ENCODE data around the gene KRT1. TPM values are rescaled to one million over a fixed set of nuclear protein-coding genes. Genes with fewer than 3 reads are reported as not detected.

The KRT1 gene
- total and polyA plus RNA-seq, 2 donors (not counting 1 experiment from before 2014, with no cell fraction given) = not detected

DNA sequence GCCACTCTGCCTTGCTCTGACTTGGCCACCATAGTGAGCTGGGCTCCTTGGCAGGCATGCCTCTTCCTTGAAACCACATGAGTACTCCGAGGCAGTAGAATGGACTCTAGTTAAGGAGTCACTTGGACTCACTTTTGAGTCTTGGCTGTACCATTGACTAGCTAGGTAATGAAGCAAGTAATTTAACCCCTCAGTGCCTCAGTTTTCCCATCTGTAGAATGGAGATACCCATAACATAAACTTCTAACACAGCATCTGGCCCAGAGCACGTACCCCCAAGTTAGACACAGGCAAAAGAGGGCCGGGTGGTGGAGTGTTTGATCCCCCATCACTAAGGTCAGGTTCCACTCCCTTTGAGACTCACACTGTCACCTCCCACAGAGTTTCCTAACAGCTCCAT, 14.8 kb upstream of the KRT1 start:
- Histone ChIP-seq H4K20me1 (ENCODE audit: control insufficient read depth, insufficient read depth, low read length, poor library complexity, severe bottlenecking) (no peaks in the 10 kb centered on the region), H3K4me3 (ENCODE audit: control extremely low read depth in 1 of 5, extremely low read depth in 1 of 5, insufficient read depth in 1 of 5, low read depth in 2 of 5, low read length in 4 of 5) (no peak overlapping the region), H3K9me3 (ENCODE audit: control extremely low read depth in 1 of 3, control insufficient read depth in 2 of 3, insufficient read depth in 1 of 3, low read length in 2 of 3) (no peaks in the 10 kb centered on the region), H3K79me2 (ENCODE audit: control insufficient read depth, insufficient read depth, low read length) (no peaks in the 10 kb centered on the region), H3K27ac (ENCODE audit: low read length in 2 of 2) (no peak overlapping the region), H2AFZ (ENCODE audit: insufficient read depth, low read depth, low read length, poor library complexity, severe bottlenecking) (no peak overlapping the region), H3K27me3 (replicated peaks in 1 of 4; ENCODE audit: control extremely low read depth in 1 of 4, control insufficient read depth in 3 of 4, insufficient read depth in 4 of 4, low read length in 3 of 4) (peaks cover 0 to 32% (median 8%) of the 10 kb centered on the region in 4 experiments), H3K36me3 (replicated peaks in 1 of 2; ENCODE audit: control extremely low read depth in 1 of 2, control insufficient read depth in 1 of 2, extremely low read depth in 1 of 2, insufficient read depth in 2 of 2, low read length in 1 of 2) (no peaks in the 10 kb centered on the region), H3K9ac (ENCODE audit: low read length) (no peak overlapping the region), H3K4me1 (ENCODE audit: control insufficient read depth in 2 of 2, insufficient read depth in 2 of 2, low read length in 2 of 2) (peaks cover 7 to 8% of the 10 kb centered on the region in 2 donors), H3K4me2 (replicated peaks; ENCODE audit: low read depth, low read length, poor library complexity, severe bottlenecking) (no peak overlapping the region)
- Mint-ChIP-seq H3K27me3 (peaks cover 53% of the 10 kb centered on the region), H3K27ac (no peak overlapping the region), H3K4me3 (no peak overlapping the region), H3K4me1 (peaks cover 12% of the 10 kb centered on the region), H3K9me3 (ENCODE audit: insufficient read depth) (no peaks in the 10 kb centered on the region)
- intact Hi-C loops (cut with micrococcal nuclease) = no loop called here
- ATAC-seq (ENCODE audit: low read depth) (no peak), DNase-seq (no peak)
- TF ChIP-seq CTCF (IDR thresholded peaks at IDR 0.05) (no peak), EZH2 (IDR thresholded peaks at IDR 0.05; ENCODE audit: borderline replicate concordance, insufficient read depth, low read depth, low read length, poor library complexity, severe bottlenecking) (no peak)
- 80% methylated on average over 1 of the region's 3 CpGs for WGBS (ENCODE audit: insufficient coverage)
- CTCF ChIA-PET = no interaction called here
- POLR2A ChIA-PET = no interaction called here

DNA sequence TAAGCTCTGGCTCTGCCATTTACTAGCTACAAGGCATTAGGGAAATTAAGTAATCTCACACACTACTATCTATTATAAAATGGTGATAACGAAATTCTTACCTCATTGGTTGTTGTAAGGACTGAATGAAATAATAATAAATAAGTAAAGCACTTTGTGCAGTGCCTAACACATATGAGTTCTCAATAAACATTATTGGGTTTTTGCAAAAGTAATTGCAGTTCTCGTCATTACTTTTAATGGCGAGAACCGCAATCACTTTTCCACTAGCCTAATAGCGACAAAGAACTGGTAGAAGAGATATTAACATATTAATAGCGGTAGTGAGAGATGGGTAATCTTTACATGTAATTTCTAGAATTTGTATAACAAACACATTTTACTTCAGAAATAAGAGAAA, 13.9 kb upstream of the KRT1 start:
- Histone ChIP-seq H3K27ac (ENCODE audit: low read length in 2 of 2) (no peak overlapping the region), H3K36me3 (replicated peaks in 1 of 2; ENCODE audit: control extremely low read depth in 1 of 2, control insufficient read depth in 1 of 2, extremely low read depth in 1 of 2, insufficient read depth in 2 of 2, low read length in 1 of 2) (no peaks in the 10 kb centered on the region), H4K20me1 (ENCODE audit: control insufficient read depth, insufficient read depth, low read length, poor library complexity, severe bottlenecking) (no peaks in the 10 kb centered on the region), H3K79me2 (ENCODE audit: control insufficient read depth, insufficient read depth, low read length) (no peaks in the 10 kb centered on the region), H3K4me2 (replicated peaks; ENCODE audit: low read depth, low read length, poor library complexity, severe bottlenecking) (no peak overlapping the region), H2AFZ (ENCODE audit: insufficient read depth, low read depth, low read length, poor library complexity, severe bottlenecking) (no peak overlapping the region), H3K9ac (ENCODE audit: low read length) (no peak overlapping the region), H3K4me1 (ENCODE audit: control insufficient read depth in 2 of 2, insufficient read depth in 2 of 2, low read length in 2 of 2) (peaks cover 7 to 8% of the 10 kb centered on the region in 2 donors), H3K4me3 (ENCODE audit: control extremely low read depth in 1 of 5, extremely low read depth in 1 of 5, insufficient read depth in 1 of 5, low read depth in 2 of 5, low read length in 4 of 5) (no peak overlapping the region), H3K27me3 (replicated peaks in 1 of 4; ENCODE audit: control extremely low read depth in 1 of 4, control insufficient read depth in 3 of 4, insufficient read depth in 4 of 4, low read length in 3 of 4) (peaks cover 0 to 32% (median 8%) of the 10 kb centered on the region in 4 experiments), H3K9me3 (ENCODE audit: control extremely low read depth in 1 of 3, control insufficient read depth in 2 of 3, insufficient read depth in 1 of 3, low read length in 2 of 3) (no peaks in the 10 kb centered on the region)
- no CpG with 5 or more reads among the region's 6 CpGs for WGBS (ENCODE audit: insufficient coverage)
- Mint-ChIP-seq H3K27ac (no peak overlapping the region), H3K9me3 (ENCODE audit: insufficient read depth) (no peaks in the 10 kb centered on the region), H3K4me1 (peaks cover 12% of the 10 kb centered on the region), H3K27me3 (peaks cover 49% of the 10 kb centered on the region), H3K4me3 (no peak overlapping the region)
- ChIA-PET CTCF (no interaction called here), POLR2A (no interaction called here)
- no peak for DNase-seq
- no peak for TF ChIP-seq EZH2 (IDR thresholded peaks at IDR 0.05; ENCODE audit: borderline replicate concordance, insufficient read depth, low read depth, low read length, poor library complexity, severe bottlenecking)
- TF ChIP-seq CTCF (IDR thresholded peaks at IDR 0.05) = no peak
- intact Hi-C loops (cut with micrococcal nuclease) = no loop called here
- no peak for ATAC-seq (ENCODE audit: low read depth)
